GM18907 (cell line): ENCODE measurements around the gene TCTN2.

Experiments used
- ATAC-seq: cut with Tn5 transposase; IDR thresholded peaks from one replicate; pipeline ENCODE4 v1.9.1; 2021; ENCODE audit warnings: mild to moderate bottlenecking, moderate library complexity; ENCODE audit not compliant: unreplicated experiment

TCTN2 gene

GRCh38 chr12:123683964-123684363 lies 13.1 kb downstream of the TCTN2 start:
- ATAC-seq = no peak

GRCh38 chr12:123686636-123687190 lies 15.8 kb downstream of the TCTN2 start:
- no peak for ATAC-seq

- ATAC-seq = no peak
Measured at GRCh38 chr12:123690191-123690840, 19.4 kb downstream of the TCTN2 start.

- ATAC-seq = no peak
Measured at GRCh38 chr12:123696207-123696606, 25.3 kb downstream of the TCTN2 start.

GRCh38 chr12:123696646-123697045 lies 25.7 kb downstream of the TCTN2 start:
- ATAC-seq = no peak

- ATAC-seq = no peak
Measured at GRCh38 chr12:123705935-123706334, 35.0 kb downstream of the TCTN2 start.

- ATAC-seq = no peak
Measured at GRCh38 chr12:123707466-123707865, 36.6 kb downstream of the TCTN2 start.

GRCh38 chr12:123712780-123713319 lies 41.9 kb downstream of the TCTN2 start:
- no peak for ATAC-seq

- no peak for ATAC-seq
Measured at GRCh38 chr12:123713398-123713797, 42.5 kb downstream of the TCTN2 start.

GRCh38 chr12:123713823-123714585 lies 43.1 kb downstream of the TCTN2 start:
- ATAC-seq = peak; percentile 27

GRCh38 chr12:123715195-123715594 lies 44.3 kb downstream of the TCTN2 start:
- no peak for ATAC-seq

- no peak for ATAC-seq
Measured at GRCh38 chr12:123717350-123717749, 46.4 kb downstream of the TCTN2 start.

- ATAC-seq = no peak
Measured at GRCh38 chr12:123720141-123720814, 49.4 kb downstream of the TCTN2 start.

- ATAC-seq = no peak
Measured at GRCh38 chr12:123721245-123721644, 50.3 kb downstream of the TCTN2 start.

- ATAC-seq = no peak
Measured at GRCh38 chr12:123723011-123723410, 52.1 kb downstream of the TCTN2 start.

GRCh38 chr12:123723765-123724164 lies 52.9 kb downstream of the TCTN2 start:
- ATAC-seq = no peak

- ATAC-seq = no peak
Measured at GRCh38 chr12:123726244-123726643, 55.3 kb downstream of the TCTN2 start.

GRCh38 chr12:123726962-123727361 lies 56.0 kb downstream of the TCTN2 start:
- no peak for ATAC-seq

- ATAC-seq = no peak
Measured at GRCh38 chr12:123727878-123728277, 57.0 kb downstream of the TCTN2 start.

GRCh38 chr12:123731596-123731995 lies 60.7 kb downstream of the TCTN2 start:
- no peak for ATAC-seq

- no peak for ATAC-seq
Measured at GRCh38 chr12:123732251-123732650, 61.3 kb downstream of the TCTN2 start.
